Ovary (tissue), 9 donors: ENCODE results near the gene TRIM42. TPM values are rescaled to one million over a fixed set of nuclear protein-coding genes. Genes with fewer than 3 reads are reported as not detected.

Experiments
- DNase-seq, 5 donors: peaks; one replicate each; pipeline ENCODE4 v3.0.0-alpha.2; 2019 to 2020
- H3K27ac ChIP-seq, 2 donors: fragments of 200-600 bp; one replicate each; pipeline versions ENCODE4 v1.5.1 to v1.8.0; 2019 to 2022
- H3K27me3 ChIP-seq: fragments of 200-600 bp; one replicate; pipeline ENCODE4 v1.8.0; 2022
- H3K36me3 ChIP-seq: fragments of 200-600 bp; sonication (generic); one replicate; pipeline ENCODE4 v1.5.1; 2019
- H3K4me1 ChIP-seq: one replicate; pipeline ENCODE4 v1.8.1; 2013; ENCODE audit warnings: mild to moderate bottlenecking, moderate library complexity; ENCODE audit not compliant: insufficient read depth
- H3K4me3 ChIP-seq: fragments of 200-600 bp; sonication (generic); one replicate; pipeline ENCODE4 v1.5.1; 2017
- H3K9me3 ChIP-seq, 2 donors: fragments of 200-600 bp in 1 of 2; sonication (generic) in 1 of 2; one replicate each; pipeline versions ENCODE4 v1.5.1 to v1.8.1; 2013 to 2019; ENCODE audit warnings: mild to moderate bottlenecking in 1 of 2, moderate library complexity in 1 of 2
- EP300 ChIP-seq: sonication (generic); formaldehyde crosslinking; IDR thresholded peaks from one replicate; pipeline ENCODE4 v1.6.1; 2017; ENCODE audit warnings: antibody characterized with exemption
- POLR2A ChIP-seq: fragments of 450-650 bp; IDR thresholded peaks from one replicate; pipeline ENCODE4 v1.6.1; 2017; ENCODE audit warnings: antibody characterized with exemption, mild to moderate bottlenecking, moderate library complexity
- WGBS, 3 donors: extraction: QIAGEN DNeasy Blood & Tissue Kit in 1 of 3; methylation state at CpG; one replicate each; pipeline versions ENCODE4 v1.1.5 to v1.1.7; 2013 to 2017; 5-methylcytosine and 5-hydroxymethylcytosine counted together
- intact Hi-C, 4 donors: fragments of 100-400 bp; cut with DNase I; formaldehyde crosslinking; loops; one replicate each; pipeline versions ENCODE4 v1.11.0 to v1.15.1; 2022 to 2023
- polyA plus RNA-seq, 2 donors: library from polyadenylated mRNA; stranded (reverse); fragments of 200-250 nt in 1 of 2; fragments of 350-450 nt in 1 of 2; fragmentation: Illumina TruSeq in 1 of 2; extraction: RNeasy Lipid Tissue Mini Kit (QIAGEN cat#74804) in 1 of 2; gene quantifications; one replicate each; pipeline ENCODE4 v1.2.3, GENCODE V29; 2013 to 2014
- total RNA-seq, 7 donors: library from RNA; depleted of rRNA in 2 of 7; stranded (reverse); fragments of >200 nt in 2 of 7; fragmentation: NEBNext Ultra II Directional in 3 of 7; extraction: Animal tissue kit (Norgen Biotek cat#: 25700) in 3 of 7; gene quantifications; one replicate each; pipeline versions ENCODE4 v1.1.0 to v1.2.4, GENCODE V29; 2016 to 2023
- TF ChIP-seq, protein P1 (sequence below), 3 donors: fragments of 450-650 bp in 2 of 3; fragments of 200-600 bp in 1 of 3; IDR thresholded peaks; one replicate each; pipeline versions ENCODE4 v1.5.1 to v1.8.0; 2016 to 2022; ENCODE audit warnings: antibody characterized with exemption in 3 of 3, mild to moderate bottlenecking in 1 of 3
- donor health status: DM: no; HTN: no; CAD: no; lungs with moderate emphysema.
- donor health status: DM: no; HTN: no; CAD: no.
- donor health status: Bipolar disorder and iron deficiency.
- donor health status: DM: yes; HTN: yes; CAD: no.
- donor health status: DM: no; HTN: no; CAD: no.
- donor health status: DM: yes; HTN: yes; CAD: no.

TRIM42 gene
- total and polyA plus RNA-seq, 9 donors = not detected

DNA sequence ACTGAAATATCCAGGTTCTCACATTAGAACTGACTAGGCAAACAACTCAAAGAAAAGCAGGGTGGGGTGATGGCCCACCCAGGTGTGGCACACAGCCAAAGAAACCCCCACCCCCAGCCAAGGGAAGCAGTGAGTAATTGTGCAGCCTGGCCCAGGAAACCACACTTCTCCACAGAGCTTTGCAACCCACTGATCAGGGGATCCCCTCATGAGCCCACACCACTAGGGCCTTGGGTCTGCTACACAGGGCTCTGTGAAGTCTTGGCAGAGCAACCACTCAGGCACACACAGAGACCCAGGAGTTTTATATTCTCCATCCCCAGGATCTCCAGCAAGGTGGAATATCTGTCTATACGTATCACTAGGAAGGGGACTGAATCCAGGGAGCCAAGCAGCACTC lies 22.2 kb upstream of the TRIM42 start:
- TF ChIP-seq, protein P1, sequence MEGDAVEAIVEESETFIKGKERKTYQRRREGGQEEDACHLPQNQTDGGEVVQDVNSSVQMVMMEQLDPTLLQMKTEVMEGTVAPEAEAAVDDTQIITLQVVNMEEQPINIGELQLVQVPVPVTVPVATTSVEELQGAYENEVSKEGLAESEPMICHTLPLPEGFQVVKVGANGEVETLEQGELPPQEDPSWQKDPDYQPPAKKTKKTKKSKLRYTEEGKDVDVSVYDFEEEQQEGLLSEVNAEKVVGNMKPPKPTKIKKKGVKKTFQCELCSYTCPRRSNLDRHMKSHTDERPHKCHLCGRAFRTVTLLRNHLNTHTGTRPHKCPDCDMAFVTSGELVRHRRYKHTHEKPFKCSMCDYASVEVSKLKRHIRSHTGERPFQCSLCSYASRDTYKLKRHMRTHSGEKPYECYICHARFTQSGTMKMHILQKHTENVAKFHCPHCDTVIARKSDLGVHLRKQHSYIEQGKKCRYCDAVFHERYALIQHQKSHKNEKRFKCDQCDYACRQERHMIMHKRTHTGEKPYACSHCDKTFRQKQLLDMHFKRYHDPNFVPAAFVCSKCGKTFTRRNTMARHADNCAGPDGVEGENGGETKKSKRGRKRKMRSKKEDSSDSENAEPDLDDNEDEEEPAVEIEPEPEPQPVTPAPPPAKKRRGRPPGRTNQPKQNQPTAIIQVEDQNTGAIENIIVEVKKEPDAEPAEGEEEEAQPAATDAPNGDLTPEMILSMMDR (IDR thresholded peaks at IDR 0.05) = no peak
- TF ChIP-seq EP300 = no peak
- no peak for TF ChIP-seq POLR2A
- intact Hi-C loops = no loop called here
- no peak for DNase-seq
- no peaks in the 10 kb centered on the region for H3K4me1 ChIP-seq
- no peaks in the 10 kb centered on the region for H3K27me3 ChIP-seq
- no peaks in the 10 kb centered on the region for H3K36me3 ChIP-seq
- no peak overlapping the region for H3K4me3 ChIP-seq
- H3K27ac ChIP-seq = no peak overlapping the region
- 64 to 98% (median 93%) methylated on average over 1 of the region's 1 CpG for WGBS, 3 donors
- no peaks in the 10 kb centered on the region for H3K9me3 ChIP-seq

DNA sequence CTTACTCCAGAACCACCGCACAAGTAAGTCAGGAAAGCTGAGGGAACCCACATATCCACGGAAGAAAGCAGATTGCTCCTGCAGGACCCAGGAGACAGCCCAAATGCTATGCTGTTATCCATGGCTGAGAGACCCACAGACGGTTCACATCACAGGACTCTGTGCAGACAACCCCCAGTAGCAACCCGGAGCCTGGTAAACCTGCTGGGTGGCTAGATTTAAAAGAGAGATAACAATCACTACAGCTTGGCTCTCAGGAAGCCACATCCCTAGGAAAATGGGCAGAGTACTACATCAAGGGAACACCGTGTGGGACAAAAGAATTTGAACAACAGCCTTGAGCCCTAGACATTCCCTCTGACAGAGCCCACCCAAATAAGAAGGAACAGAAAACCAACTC lies 13.8 kb upstream of the TRIM42 start:
- H3K4me3 ChIP-seq = no peak overlapping the region

DNA sequence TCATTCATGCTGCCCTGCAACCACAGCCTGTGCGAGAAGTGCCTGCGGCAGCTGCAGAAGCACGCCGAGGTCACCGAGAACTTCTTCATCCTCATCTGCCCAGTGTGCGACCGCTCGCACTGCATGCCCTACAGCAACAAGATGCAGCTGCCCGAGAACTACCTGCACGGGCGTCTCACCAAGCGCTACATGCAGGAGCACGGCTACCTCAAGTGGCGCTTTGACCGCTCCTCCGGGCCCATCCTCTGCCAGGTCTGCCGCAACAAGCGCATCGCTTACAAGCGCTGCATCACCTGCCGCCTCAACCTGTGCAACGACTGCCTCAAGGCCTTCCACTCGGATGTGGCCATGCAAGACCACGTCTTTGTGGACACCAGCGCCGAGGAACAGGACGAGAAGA lies 4.7 kb downstream of the TRIM42 start:
- TF ChIP-seq, protein P1 (IDR thresholded peaks at IDR 0.05) = no peak
- TF ChIP-seq POLR2A (no peak), EP300 (no peak)
- Histone ChIP-seq H3K4me3 (no peak overlapping the region), H3K27ac (no peak overlapping the region), H3K4me1 (no peaks in the 10 kb centered on the region), H3K36me3 (no peaks in the 10 kb centered on the region), H3K9me3 (no peaks in the 10 kb centered on the region), H3K27me3 (no peaks in the 10 kb centered on the region)
- intact Hi-C loops = no loop called here
- DNase-seq = no peak
- 97% methylated on average over 27 of the region's 27 CpGs for WGBS, 3 donors

More for the DNA sequence above, 13.8 kb upstream of the TRIM42 start:
- peaks cover 0 to 2% of the 10 kb centered on the region in 2 donors for H3K9me3 ChIP-seq
- no peaks in the 10 kb centered on the region for H3K36me3 ChIP-seq
- H3K4me1 ChIP-seq = no peaks in the 10 kb centered on the region
- intact Hi-C loops = no loop called here
- no peak overlapping the region for H3K27ac ChIP-seq
- no peak for DNase-seq
- H3K27me3 ChIP-seq = no peaks in the 10 kb centered on the region
- 57 to 73% (median 65%) methylated on average over 5 of the region's 5 CpGs for WGBS, 3 donors
- TF ChIP-seq EP300 (no peak), POLR2A (no peak)
- TF ChIP-seq, protein P1 (IDR thresholded peaks at IDR 0.05) = no peak

DNA sequence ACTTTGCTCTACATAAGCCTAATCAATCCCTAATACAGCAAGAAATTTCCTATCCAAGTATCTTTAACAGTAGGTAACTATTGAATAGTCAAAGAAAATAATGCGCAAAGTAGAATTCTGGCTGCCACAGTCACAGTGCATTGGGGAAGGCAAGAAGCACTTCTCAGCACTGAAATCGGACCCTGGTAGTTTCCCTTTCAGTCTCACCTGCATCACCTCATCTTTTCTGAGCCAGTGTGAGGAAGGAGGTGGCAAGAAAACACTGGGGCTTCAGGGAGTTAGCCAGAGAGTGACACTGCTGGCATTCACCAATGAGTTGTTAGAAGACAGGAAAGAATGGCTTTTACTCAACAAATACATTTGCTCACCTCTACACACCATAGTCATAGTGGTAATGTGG lies 8.3 kb downstream of the TRIM42 start:
- intact Hi-C loops = no loop called here
- TF ChIP-seq EP300 (no peak), POLR2A (no peak)
- TF ChIP-seq, protein P1 (IDR thresholded peaks at IDR 0.05) = no peak
- Histone ChIP-seq H3K27me3 (no peaks in the 10 kb centered on the region), H3K4me1 (no peaks in the 10 kb centered on the region), H3K27ac (no peak overlapping the region), H3K4me3 (no peak overlapping the region), H3K36me3 (no peaks in the 10 kb centered on the region), H3K9me3 (no peaks in the 10 kb centered on the region)
- DNase-seq = no peak
- WGBS, 3 donors = 87 to 89% (median 89%) methylated on average over 2 of the region's 2 CpGs
